AG08396 (cell line): Measurements from ENCODE around the gene PROB1.
"Not testable (repeated sequence)": the region's sequence is repeated elsewhere in the genome, so short reads cannot be mapped to it uniquely, and the experiment has no call there.

ENCODE experiments used
- DNase-seq: peaks from one replicate; pipeline ENCODE4 v3.0.0; 2012; ENCODE audit warnings: low spot score, mixed read lengths

PROB1 gene

DNA sequence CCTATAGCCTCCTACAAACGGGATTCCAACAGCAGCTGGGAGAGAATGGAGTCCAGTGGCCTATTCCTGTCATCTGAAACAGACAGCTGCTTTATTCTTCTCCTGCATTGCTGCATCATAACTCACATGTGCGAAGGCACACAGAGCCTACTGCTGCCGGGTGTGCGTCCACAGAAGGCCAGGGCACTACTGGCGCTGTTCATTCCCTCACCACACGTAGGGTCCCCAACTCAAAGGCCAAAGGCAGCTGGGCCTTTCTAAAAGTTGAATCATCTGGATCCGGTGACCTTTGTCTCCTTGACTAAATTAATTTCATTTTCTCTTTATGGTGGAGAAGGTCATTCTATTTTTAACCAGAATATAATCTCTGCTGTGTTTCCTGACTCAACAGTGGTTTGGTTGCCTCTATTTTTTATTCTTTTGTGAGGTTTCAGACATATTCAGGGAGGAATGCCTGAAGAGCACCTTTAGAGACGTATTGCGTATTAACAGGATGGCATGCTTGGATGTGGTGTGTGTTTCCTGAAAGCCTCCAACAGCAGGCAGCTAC is 19.8 kb upstream of the PROB1 start:
- no peak for DNase-seq

DNA sequence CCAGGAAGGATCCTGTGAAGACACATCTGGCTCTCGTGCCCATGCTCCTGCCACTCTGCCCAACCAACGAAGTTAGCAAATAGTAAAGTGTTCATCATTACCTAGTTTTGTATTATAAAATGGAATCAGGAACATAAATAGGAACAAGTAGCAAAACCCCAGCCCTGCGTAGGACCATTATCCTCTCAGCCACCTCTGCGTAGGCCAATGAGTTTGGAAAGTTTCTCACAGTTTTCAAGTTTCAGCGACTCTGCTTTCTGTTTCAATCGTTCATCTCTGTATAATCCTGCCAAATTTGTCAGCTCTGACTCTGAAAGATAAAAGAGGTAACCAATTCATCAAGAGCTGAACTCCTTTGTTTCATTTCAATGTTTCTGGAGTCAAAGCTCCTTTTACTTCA is 19.1 kb upstream of the PROB1 start:
- DNase-seq, result no peak

DNA sequence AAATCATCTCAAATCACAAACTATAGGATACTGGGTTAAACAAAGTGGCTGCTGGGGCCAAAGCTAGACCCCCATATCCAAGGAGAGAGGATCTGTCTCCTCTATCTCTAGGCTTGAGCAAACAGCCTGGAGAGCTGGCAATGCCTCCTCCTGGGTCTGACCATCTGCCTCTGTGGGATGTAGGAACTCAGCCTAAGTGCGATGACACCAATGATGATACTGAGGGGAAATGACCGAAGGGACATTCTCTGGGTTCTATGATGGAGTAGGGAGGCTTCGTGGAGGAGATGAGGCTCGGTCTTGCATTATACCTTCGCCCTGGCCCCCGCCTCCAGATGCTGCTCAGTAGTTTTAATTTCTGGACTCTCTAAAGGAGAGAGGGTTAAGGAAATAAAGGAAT is 18.2 kb upstream of the PROB1 start:
- DNase-seq, result no peak

DNA sequence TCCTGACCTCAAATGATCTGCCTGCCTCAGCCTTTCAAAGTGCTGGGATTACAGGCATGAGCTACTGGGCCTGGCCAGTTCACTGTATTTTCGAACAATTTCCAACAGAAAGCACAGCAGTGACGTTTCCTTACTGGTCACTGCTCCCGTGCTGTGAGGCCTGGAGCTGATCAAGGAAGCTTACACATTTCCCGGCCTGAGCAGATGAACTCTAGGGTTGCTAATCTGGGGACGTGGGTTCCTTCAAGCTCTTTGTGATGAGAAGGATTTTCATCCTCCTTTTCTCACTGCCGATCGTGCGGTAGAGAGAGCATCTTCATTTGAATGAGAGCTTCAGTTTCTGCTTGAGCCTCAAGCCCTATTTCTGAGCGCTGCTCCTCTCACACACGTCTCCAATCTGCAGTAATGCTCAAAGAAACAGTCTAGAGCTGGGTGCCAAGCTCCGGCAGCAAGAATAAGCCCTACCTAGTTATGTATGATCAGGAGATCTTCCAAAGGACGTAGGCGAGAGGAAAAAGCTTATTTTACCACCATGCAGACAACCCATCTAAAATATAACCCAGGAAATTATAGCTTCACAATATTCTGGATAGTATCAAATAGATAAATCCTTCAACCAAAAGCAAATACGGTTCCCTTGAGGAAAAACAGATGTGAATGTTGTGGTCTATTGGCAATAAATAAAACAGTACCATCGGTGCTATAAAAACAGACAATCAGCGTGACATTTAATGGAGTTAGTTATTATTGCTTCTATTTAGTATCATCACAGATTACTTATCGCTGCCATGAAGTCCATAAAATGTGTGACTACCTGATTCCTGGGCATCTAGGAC is 16.3 kb upstream of the PROB1 start:
- DNase-seq, result no peak

DNA sequence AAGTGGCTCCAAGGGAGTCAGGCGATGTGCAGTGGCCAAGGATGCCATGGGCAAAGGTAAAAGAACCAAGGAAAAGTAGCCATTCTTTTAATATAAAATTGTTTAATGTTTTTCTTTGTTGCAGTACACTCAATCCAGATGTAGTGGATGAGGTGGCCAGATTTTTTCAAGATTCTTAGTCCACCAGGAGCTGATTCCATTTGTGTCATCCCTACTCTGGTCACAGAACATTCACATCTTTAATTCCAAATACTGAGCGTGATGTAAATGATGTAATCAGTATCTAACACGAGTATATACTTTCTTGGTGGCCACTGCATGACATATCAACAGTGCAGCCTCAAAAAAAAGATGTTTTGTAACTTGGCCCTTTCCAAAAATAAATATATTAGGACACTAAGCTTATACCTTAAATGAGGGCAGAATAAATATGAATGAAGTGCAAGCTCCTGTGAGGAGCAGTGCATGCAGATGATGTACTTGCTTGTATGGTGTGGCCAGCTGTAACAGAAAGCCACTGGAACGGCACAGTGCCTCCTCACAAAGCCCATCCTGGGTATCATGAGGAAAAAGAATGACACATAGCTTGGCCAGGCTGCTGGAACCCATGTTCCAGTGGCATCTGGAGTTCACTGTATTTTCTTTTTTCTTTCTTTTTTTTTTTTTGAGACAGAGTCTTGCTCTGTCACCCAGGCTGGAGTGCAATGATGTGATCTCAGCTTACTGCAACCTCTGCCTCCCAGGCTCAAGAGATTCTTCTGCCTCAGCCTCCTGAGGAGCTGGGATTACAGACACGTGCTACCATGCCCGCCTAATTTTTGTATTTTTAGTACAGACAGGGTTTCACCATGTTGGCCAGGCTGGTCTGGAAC is 15.5 kb upstream of the PROB1 start:
- DNase-seq, result no peak

DNA sequence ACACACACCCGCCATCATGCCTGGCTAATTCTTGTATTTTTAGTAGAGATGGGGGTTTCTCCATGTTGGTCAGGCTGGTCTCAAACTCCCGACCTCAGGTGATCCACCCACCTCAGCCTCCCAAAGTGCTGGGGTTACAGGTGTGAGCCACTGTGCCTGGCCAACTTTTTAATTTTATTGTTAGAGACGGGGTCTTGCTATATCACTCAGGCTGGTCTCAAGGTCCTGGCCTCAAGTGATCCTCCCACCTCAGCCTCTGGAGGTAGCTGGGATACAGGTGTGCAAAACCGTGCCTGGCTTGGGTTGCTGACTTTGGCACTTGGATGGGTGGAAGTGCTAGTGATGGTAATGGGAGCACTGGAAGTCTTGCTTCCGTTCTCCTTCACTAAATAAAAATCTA is 14.2 kb upstream of the PROB1 start:
- DNase-seq, result not testable (repeated sequence)

DNA sequence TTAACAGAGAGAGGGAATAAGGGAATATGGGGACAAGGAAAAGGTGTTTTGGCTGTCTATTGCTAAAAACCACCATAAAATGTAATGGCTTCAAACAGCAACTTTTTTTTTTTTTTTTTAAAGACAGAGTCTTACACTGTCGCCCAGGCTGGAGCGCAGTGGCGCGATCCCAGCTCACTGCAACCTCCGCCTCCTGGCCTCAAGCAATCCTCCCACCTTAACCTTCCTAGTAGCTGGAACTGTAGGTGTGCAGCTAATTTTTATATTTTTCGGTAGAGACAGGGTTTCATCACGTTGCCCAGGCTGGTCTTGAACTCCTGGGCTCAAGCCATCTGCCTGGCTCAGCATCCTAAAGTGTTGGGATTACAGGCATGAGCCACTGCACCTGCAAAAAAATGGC is 13.3 kb upstream of the PROB1 start:
- DNase-seq, result no peak

DNA sequence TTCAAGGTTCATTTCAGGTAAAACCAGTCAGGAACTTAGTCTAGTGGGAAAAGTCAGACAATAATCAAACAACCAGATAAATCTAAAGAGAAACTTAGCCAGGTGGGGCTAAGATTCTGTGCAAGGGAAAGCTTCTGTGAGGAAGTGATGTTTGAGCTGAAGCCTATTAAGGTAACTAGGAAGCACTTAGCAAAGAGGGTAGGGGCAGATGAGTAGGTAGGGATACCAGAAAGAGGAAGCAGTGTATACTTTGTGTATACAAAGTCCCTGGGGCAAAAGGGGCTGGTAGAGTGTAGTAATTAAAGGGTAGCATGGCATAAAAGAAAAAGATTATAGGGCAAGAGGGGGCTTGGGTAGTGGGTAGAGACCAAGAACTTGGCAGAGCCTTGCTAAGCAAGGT is 12.6 kb upstream of the PROB1 start:
- no peak for DNase-seq

DNA sequence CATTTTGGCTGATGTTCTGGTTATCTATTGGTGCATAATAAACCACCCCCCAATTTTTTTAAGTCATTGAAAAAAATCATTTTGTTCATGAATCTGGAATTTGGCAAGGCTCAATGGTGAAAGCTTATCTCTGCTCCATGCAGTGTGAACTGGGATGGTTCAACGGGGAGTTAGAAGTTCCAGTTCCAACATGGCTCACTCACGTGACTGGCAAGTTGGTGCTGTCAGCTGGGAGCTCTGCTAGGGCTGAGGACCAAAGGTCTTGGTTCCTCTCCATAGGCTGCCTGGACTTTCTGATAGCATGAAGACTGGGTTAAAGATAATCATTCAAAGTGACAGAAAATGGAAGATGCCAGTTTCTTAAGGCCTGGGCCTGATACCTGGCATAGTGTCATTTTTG is 12.1 kb upstream of the PROB1 start:
- DNase-seq, result no peak

DNA sequence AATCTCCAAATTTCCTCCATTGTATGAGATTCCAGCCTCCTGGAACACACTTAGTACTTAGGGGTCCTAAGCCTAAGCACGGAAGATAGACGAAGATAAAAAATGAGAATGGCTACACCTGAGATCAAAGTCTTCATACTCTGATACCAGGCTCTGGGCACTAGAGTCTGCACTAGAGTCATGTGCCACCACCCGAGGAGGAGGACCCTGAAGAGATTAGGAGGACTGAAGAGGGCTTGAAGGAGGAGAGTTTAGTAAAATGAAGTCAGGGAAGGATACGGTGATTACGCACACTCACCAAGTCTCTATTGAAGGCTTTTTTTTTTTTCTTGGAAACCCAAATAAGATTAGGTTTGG is 9.6 kb upstream of the PROB1 start:
- no peak for DNase-seq

DNA sequence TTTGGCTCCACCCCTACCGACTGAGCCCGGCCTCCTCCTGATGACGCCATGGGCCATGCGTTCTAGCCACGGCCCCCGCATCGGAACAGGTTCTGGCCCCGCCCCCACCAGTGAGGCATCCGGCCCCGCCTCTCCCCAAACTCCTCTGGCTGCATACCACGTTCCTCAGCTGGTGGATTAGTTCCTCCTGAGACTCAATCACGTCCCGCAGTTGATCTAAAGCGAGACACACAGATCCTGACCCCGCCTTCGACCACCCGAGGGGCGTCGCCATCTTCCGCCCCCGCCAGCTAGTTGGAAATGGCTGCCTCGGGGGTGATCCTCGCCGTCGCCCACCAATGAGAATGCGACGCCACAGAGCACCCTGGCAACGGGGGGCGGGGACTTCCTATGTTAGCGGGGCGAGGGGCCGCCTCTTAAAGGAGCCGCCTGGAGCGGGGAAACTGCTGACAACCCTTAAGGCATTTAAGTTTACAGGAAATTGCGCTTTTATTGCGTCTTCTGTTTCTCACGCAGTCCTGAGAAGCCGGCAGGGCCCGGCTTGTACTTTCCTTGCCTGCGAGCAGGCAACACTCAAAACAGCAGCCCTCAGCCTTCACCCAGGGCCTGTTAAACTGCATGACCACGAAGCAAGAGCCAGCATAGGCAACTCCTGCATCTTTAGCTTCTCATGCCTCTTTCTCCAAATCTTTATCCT is 9.0 kb upstream of the PROB1 start, which contains the start of gene SPATA24:
SPATA24 (minus strand) TSS at position 303 of the 697 bp plus-strand sequence; CDS start at position 274, 29 bp downstream.
- DNase-seq, result peak; percentile 97

DNA sequence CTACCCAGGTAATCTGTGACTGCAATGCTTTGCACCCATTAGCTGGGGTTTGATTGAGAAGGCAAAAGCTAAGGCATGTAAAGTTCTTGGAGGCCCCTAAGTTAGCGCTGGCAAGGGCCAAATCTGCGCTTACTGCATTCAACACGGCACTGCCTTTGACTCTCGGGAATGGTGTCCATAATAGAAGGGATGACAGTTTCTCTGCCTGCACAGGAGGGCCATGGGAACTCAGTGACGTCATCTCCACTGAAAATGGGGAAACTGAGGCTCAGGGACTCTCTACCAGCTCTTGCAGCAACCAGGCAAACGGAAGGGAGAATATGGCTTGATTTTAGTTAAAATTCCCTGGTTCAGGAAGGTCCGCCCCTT is 8.5 kb upstream of the PROB1 start:
- DNase-seq, result no peak

DNA sequence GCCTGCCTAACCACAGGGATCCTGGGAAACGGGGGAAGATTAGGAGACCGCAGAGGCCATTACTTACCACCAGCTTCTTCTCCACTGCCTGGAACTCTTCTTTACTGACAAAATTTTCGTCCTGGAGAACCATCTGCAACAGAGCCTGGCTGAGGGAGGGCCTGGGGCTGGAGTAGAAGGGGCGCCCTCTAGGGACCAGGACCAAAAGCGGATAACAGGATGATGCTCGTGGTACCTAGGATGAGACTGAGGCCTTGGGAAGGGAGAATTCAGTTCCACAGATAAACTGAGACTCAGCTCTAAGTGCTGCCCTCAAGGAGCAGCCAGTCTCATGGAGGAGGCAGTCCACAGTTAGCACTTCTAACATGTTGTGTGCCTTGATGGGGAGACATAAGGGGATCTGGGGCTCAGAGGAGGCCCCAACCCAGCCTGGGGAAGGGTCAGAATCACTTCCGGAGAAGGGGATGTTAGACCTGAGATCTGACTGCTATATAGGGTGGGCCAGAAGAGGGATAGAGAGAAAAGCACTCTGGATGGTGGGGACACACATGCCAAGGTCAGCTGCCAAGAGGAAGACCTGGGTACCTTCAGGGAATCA is 7.8 kb upstream of the PROB1 start:
- peak; percentile 29 for DNase-seq

DNA sequence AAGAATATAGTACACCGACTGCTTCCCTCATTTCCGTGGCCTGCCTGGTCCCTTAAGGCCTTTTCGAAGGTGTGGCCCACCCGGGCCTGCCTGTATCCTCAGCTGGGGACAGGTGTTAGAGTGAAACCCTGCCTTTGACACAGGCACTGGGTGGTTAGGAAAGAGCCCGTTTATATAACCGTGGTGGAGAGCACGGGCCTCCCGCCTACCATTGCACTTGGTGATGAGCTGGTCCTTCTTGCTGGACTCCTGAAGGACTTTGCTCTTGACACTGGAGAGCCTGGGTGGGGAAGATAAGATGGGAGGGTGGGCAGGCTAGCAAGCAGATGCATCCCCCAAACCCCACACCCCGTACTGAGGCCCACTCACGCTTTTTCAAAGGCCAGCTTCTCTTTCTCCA is 6.6 kb upstream of the PROB1 start:
- no peak for DNase-seq

DNA sequence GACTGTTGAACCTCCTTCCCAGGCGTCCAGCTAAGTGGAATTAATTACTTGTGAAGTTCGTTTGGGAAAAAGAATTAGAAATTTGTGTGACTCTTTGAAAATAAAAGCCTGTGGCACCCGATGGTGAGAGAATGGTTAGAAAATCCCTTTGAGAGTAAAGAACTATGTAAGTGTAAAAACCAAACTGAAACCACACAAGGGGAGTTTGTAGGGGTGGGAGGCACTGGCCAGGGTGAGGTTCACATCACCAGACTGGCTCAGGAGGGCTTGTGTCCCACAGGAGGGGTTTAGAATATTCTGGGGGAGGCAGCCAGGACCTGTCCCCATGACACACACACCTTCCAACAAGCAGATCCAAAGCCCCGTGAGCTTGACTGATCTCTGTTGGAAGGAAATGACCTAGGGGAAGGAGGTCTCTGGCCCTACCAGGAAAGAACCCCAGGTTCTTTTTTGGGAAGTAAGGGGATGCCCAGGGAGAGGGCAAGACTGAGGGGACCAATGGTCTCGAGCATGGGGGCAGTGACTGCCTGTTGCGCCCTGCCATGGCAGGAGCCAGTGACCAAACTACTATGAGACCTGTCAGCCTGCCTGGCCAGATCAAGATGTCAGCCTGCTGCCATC is 4.7 kb upstream of the PROB1 start:
- DNase-seq, result no peak

DNA sequence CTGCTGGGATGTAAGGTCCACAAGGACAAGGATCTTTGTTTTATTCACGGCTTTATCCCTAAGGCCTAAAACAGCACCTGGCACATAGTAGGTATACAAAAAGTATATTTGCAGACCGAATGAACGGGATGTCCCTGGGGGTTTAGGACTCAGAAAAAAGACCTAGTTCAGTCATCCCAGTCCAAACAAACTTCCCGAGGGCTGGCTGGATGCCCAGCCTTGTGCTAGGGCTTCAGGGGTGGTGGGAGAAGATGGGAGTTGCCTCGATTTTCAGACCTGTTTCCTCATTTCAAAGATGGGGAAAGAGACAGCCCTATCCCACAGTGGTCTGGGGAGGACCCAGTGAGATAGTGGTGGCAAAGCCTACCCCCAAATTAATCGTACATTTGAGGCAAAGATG is 3.0 kb upstream of the PROB1 start:
- peak; percentile 7 for DNase-seq

DNA sequence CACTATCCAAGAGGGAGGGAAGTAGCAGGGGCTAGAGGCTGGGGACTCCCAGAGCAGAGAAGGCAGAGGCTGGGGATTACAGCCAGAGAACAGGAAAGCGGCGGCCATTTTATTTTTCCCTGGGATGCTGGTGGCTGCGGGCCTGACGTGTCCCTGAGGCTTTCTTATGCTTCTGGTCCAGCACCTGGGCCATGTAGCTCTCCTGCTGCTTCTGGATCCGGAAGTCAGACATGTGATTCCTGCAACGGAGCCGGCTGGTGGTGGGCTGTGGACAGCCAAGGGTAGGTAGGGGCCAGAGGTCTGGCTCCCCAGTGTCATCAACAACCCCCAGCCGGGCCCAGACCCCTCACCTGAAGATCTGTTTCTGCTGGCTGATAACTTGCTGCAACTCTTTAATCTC is 1.8 kb upstream of the PROB1 start:
- no peak for DNase-seq

DNA sequence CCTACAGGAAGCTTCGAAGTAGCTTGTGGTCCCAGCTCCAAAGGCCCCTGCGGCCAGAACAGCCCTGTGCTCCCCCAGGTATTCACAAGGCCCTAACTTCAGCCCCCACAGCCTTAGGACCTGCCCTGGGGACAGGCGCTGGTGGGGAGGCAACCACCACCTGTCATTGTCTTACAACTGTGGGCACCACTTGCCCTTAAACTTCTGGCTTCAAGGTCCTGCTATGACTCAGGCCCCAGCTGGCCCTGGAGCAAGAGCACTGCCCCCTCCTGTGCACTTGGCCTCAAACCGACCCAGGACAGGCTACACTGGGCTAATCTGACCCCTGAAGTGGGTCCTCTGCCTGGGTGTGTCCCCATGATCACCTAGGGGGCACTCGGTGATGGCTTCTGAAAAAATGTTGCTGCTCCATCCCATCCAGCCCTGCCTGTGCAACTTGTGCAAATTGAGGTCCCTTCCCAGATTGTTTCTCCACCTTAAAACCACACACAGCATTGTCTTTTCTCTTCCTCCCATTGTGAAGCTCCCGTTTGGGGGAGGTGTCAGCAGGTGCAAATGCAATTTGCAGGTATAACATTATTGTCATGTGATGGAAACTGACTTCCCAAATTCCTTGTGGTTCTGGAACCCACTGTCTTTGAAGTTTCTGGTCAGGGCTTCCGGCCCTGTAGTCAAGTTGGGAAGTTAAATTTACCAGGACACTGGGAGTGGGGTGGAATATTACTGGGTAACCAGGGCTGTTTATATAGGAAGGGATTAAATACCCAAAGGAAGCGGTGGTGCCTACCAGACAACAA is 1.1 kb upstream of the PROB1 start:
- peak; percentile 54 for DNase-seq

DNA sequence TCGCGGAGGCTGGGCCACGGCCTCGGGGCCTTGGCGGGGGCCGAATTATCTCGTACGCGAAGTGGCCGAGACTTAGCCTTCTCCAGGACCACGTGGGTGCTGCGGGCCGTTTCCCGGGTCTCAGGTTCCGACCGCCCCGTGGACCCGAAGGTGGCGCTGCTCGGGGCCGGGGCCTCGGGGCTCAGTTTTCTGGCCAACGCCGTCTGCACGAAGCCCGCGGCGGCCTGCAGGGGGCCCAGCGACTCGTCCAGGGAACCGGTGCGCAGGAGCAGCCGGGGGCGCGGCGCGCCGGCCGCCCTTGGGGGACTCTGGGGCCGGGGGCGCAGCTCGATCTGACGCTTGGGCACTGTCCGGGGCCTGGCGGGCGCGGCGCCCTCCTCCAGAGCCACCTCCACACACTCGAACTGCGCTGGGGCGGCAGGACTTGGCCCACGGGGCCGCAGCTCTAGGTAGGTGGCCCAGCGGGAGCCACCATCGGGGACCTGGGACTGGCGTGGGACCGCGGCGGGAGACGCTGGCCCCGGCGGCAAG is 716 bp downstream of the PROB1 start:
- DNase-seq, result peak; percentile 73

DNA sequence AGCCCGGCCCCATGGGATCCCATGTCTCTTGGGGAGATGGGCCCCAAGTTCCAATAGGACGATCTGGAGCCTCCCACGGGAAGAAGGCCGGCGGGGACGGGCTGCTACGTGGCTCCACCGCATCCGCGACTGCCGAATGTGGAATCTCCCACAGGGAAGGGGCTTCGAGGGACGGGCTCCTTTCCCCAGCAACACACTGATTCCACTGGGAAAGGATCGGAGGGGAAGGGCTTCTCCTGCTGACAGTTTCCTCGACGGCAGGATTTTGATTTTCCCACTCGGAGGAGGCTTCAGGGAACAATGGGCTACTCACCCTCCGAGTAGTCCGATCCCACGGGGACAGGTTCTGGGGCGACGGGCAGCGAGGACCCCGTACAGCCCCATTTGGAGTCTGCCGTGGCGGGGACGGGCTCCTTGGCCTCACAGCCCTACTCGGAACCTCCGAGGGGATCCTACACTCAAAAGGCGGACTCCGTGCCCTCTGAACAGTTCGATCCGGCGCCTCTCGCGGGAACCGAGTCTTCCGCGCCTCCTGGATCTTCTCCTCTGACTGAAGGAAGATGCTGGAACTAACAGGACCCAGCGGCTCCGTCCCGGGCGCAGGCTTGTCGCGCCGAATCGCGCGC is 1.3 kb downstream of the PROB1 start:
- DNase-seq, result peak; percentile 11
